SK-N-SH (cell line): ENCODE data around the gene PPP1R12B. TPM values are rescaled to one million over a fixed set of nuclear protein-coding genes. Genes with fewer than 3 reads are reported as not detected.

Source experiments
- CTCF ChIA-PET: fragments of 300-600, 350-600 bp; formaldehyde crosslinking; extraction: SDS; loops from one replicate; lab custom pipeline; 2021; lab: Yijun Ruan, JAX
- POLR2A ChIA-PET: fragments of 350-600 bp; sonication (Branson Sonifier 250); formaldehyde crosslinking; extraction: SDS; loops from one replicate; lab custom pipeline; 2020; ENCODE audit warnings: antibody characterized with exemption, inconsistent platforms; lab: Yijun Ruan, JAX
- DNase-seq: peaks from one replicate; pipeline ENCODE4 v3.0.0; 2012
- H2AFZ ChIP-seq: fragments of 200-600 bp; sonication (generic); 2 replicates; pipeline ENCODE4 v1.8.1; 2016; ENCODE audit warnings: antibody characterized with exemption, mild to moderate bottlenecking, low read depth
- H3F3A ChIP-seq: fragments of 200-600 bp; sonication (generic); replicated peaks from 2 replicates; pipeline ENCODE3; 2016; ENCODE audit warnings: antibody characterized with exemption, mild to moderate bottlenecking; ENCODE audit not compliant: insufficient read depth
- H3K27ac ChIP-seq, 2 experiments: fragments of 200-500 bp in 1 of 2; fragments of 200-600 bp in 1 of 2; sonication (Bioruptor generic) in 1 of 2; sonication (generic), shearing (Covaris generic) in 1 of 2; 2 replicates each; pipeline versions ENCODE4 v1.5.1 to v1.6.1; 2014 to 2016; ENCODE audit warnings: low read depth in 2 of 2, inconsistent platforms in 1 of 2, low read length in 1 of 2, mild to moderate bottlenecking in 1 of 2, mixed read lengths in 1 of 2
- H3K27me3 ChIP-seq: fragments of 200-600 bp; sonication (generic), shearing (Covaris generic); 2 replicates; pipeline ENCODE4 v1.6.1; 2016; ENCODE audit warnings: mixed run types; ENCODE audit not compliant: insufficient read depth
- H3K36me3 ChIP-seq, 2 experiments: fragments of 200-500 bp in 1 of 2; fragments of 200-600 bp in 1 of 2; sonication (Bioruptor generic) in 1 of 2; sonication (generic) in 1 of 2; replicated peaks in 1 of 2; 2 replicates each; pipeline versions ENCODE3 to v1.5.1; 2014 to 2016; ENCODE audit warnings: low read length in 1 of 2, mild to moderate bottlenecking in 1 of 2; ENCODE audit not compliant: insufficient read depth in 2 of 2, control insufficient read depth in 1 of 2
- H3K4me1 ChIP-seq, 2 experiments: fragments of 200-500 bp in 1 of 2; fragments of 200-600 bp in 1 of 2; sonication (Bioruptor generic) in 1 of 2; sonication (generic), shearing (Covaris generic) in 1 of 2; 2 replicates each; pipeline versions ENCODE4 v1.5.1 to v1.6.1; 2014 to 2016; ENCODE audit warnings: low read depth in 1 of 2, low read length in 1 of 2, mixed run types in 1 of 2; ENCODE audit not compliant: insufficient read depth in 2 of 2, control insufficient read depth in 1 of 2
- H3K4me2 ChIP-seq: fragments of 200-600 bp; sonication (generic), shearing (Covaris generic); 2 replicates; pipeline ENCODE4 v1.6.1; 2017; ENCODE audit warnings: mixed run types
- H3K4me3 ChIP-seq, 2 experiments: fragments of 200-500 bp in 1 of 2; fragments of 200-600 bp in 1 of 2; sonication (Bioruptor generic) in 1 of 2; sonication (generic), shearing (Covaris generic) in 1 of 2; 2 replicates each; pipeline versions ENCODE4 v1.5.1 to v1.8.1; 2014 to 2016; ENCODE audit warnings: low read depth in 2 of 2, inconsistent platforms in 1 of 2, low read length in 1 of 2, mild to moderate bottlenecking in 1 of 2, mixed read lengths in 1 of 2, moderate library complexity in 1 of 2
- H3K79me2 ChIP-seq: fragments of 200-600 bp; sonication (generic); 2 replicates; pipeline ENCODE4 v1.8.1; 2017; ENCODE audit warnings: mild to moderate bottlenecking; ENCODE audit not compliant: insufficient read depth
- H3K9ac ChIP-seq: fragments of 200-600 bp; sonication (generic); 2 replicates; pipeline ENCODE4 v1.6.1; 2017; ENCODE audit warnings: mixed run types
- H3K9me2 ChIP-seq: fragments of 200-600 bp; sonication (generic); 2 replicates; pipeline ENCODE4 v1.6.1; 2017; ENCODE audit warnings: mixed run types
- H3K9me3 ChIP-seq: fragments of 200-600 bp; sonication (generic); 2 replicates; pipeline ENCODE4 v1.6.1; 2017; ENCODE audit warnings: mixed run types, mild to moderate bottlenecking, moderate library complexity
- H4K20me1 ChIP-seq: fragments of 200-600 bp; sonication (generic); 2 replicates; pipeline ENCODE4 v1.6.1; 2017; ENCODE audit warnings: mild to moderate bottlenecking, mixed run types; ENCODE audit not compliant: insufficient read depth
- CHD2 ChIP-seq: fragments of 150-350 bp; IDR thresholded peaks from 2 replicates; pipeline ENCODE4 v1.6.1; 2018; ENCODE audit warnings: low read length; ENCODE audit not compliant: partially characterized antibody
- CTCF ChIP-seq: fragments of 200-600 bp; sonication (generic); IDR thresholded peaks from 2 replicates; pipeline ENCODE4 v1.6.1; 2017; ENCODE audit warnings: antibody characterized with exemption, mild to moderate bottlenecking, moderate library complexity
- ELF1 ChIP-seq: IDR thresholded peaks from 2 replicates; pipeline ENCODE4 v1.4.0; 2012
- GABPA ChIP-seq: IDR thresholded peaks from 2 replicates; pipeline ENCODE4 v1.4.0; 2012; ENCODE audit warnings: low read depth, mild to moderate bottlenecking
- MAX ChIP-seq: IDR thresholded peaks from 2 replicates; pipeline ENCODE4 v1.4.0; 2012; ENCODE audit warnings: low read depth
- MXI1 ChIP-seq: IDR thresholded peaks from 2 replicates; pipeline ENCODE4 v1.6.1; 2012; ENCODE audit warnings: mild to moderate bottlenecking, low read depth, low read length, improper control_type of control experiment
- NRF1 ChIP-seq: IDR thresholded peaks from 2 replicates; pipeline ENCODE4 v1.6.1; 2012; ENCODE audit warnings: low read depth, mild to moderate bottlenecking, low read length
- RAD21 ChIP-seq: IDR thresholded peaks from 2 replicates; pipeline ENCODE4 v1.6.1; 2012; ENCODE audit warnings: mild to moderate bottlenecking, low read length
- RCOR1 ChIP-seq: fragments of 150-350 bp; IDR thresholded peaks from 2 replicates; pipeline ENCODE4 v1.6.1; 2017; ENCODE audit warnings: antibody characterized with exemption, low read length
- REST ChIP-seq: IDR thresholded peaks from 2 replicates; pipeline ENCODE4 v1.6.1; 2012; ENCODE audit warnings: mild to moderate bottlenecking, low read depth, low read length, moderate library complexity
- RFX5 ChIP-seq: IDR thresholded peaks from 2 replicates; pipeline ENCODE4 v1.6.1; 2012; ENCODE audit warnings: mild to moderate bottlenecking, improper control_type of control experiment, low read length
- RXRA ChIP-seq: IDR thresholded peaks from 2 replicates; pipeline ENCODE4 v1.4.0; 2012; ENCODE audit warnings: low read depth, mild to moderate bottlenecking, borderline replicate concordance
- SIN3A ChIP-seq: IDR thresholded peaks from 2 replicates; pipeline ENCODE4 v1.6.1; 2012; ENCODE audit warnings: low read depth, mild to moderate bottlenecking, low read length, moderate library complexity, borderline replicate concordance
- TAF1 ChIP-seq: IDR thresholded peaks from 2 replicates; pipeline ENCODE4 v1.6.1; 2012; ENCODE audit warnings: low read depth, mild to moderate bottlenecking, low read length, moderate library complexity, borderline replicate concordance
- TCF12 ChIP-seq: IDR thresholded peaks from 2 replicates; pipeline ENCODE4 v1.4.0; 2012
- TEAD4 ChIP-seq: IDR thresholded peaks from 2 replicates; pipeline ENCODE4 v1.4.0; 2012; ENCODE audit warnings: mild to moderate bottlenecking, borderline replicate concordance; ENCODE audit not compliant: insufficient read depth
- WGBS: methylation state at CpG from one replicate; pipeline ENCODE4 v1.1.6; 2017; ENCODE audit warnings: low lambda C conversion rate; 5-methylcytosine and 5-hydroxymethylcytosine counted together
- polyA plus RNA-seq, 3 experiments: library from polyadenylated mRNA; depleted of rRNA; stranded (reverse); fragments of >200 nt; gene quantifications; 2 replicates each; pipeline ENCODE4 v1.2.3, GENCODE V29; 2012
- TF ChIP-seq, protein P1 (sequence below): fragments of 150-350 bp; IDR thresholded peaks from 2 replicates; pipeline ENCODE4 v1.6.1; 2017; ENCODE audit warnings: antibody characterized with exemption, low read length, low read depth, borderline replicate concordance

PPP1R12B gene
- polyA plus RNA-seq, 1 of the 3 experiments (the other 2 are of a cell fraction), result 2.8 TPM

- TF ChIP-seq, protein P1, sequence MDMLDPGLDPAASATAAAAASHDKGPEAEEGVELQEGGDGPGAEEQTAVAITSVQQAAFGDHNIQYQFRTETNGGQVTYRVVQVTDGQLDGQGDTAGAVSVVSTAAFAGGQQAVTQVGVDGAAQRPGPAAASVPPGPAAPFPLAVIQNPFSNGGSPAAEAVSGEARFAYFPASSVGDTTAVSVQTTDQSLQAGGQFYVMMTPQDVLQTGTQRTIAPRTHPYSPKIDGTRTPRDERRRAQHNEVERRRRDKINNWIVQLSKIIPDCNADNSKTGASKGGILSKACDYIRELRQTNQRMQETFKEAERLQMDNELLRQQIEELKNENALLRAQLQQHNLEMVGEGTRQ, result no peak
- no peak for TF ChIP-seq REST
Measured at GRCh38 chr1:202600432-202601041, 252.0 kb downstream of the PPP1R12B start (continued).

DNA sequence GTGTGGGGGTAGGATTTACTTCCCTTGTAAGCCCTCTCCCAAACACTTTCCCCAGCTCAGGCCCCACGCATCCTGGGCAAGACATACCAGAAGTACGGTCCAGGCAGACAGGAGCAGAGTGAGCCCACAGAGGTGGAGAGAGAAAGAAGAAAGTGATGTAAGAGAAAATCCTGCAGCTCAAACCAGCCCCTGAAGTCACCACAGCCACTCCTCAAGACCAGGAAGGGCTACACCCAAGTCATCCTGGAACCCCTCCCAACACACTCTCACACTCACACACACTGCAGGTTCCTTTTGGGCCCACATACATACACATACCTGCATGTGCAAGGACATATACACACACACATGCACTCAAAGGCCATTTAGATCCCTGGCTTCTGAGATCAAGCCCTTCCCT lies 254.9 kb downstream of the PPP1R12B start:
- no peaks in the 10 kb centered on the region for H4K20me1 ChIP-seq
- H3K9me2 ChIP-seq, result no peaks in the 10 kb centered on the region
- peaks cover 0 to 7% of the 10 kb centered on the region in 2 experiments; a peak in 1 of 4 replicates for H3K4me1 ChIP-seq
- H3K27me3 ChIP-seq, result no peaks in the 10 kb centered on the region
- TF ChIP-seq MXI1, result no peak
- no peak for TF ChIP-seq MAX
- no peak for TF ChIP-seq SIN3A
- TF ChIP-seq CTCF, result no peak
- TF ChIP-seq CHD2, result no peak
- no peak for TF ChIP-seq GABPA
- no peak for TF ChIP-seq RAD21
- TF ChIP-seq TAF1, result no peak
- no peak for TF ChIP-seq RXRA
- TF ChIP-seq TCF12, result no peak
- no peak for TF ChIP-seq TEAD4
- TF ChIP-seq NRF1, result no peak
- no peak for TF ChIP-seq RCOR1
- TF ChIP-seq RFX5, result no peak
- no peak for TF ChIP-seq ELF1
- TF ChIP-seq, all 33 proteins: peak for 0
- ChIA-PET CTCF (interaction anchor here (1.3 to 5.1 kb wide), 2 partner anchors 116 to 139 kb away, joined by 4 to 37 read pairs; no protein-coding TSS in a partner anchor), POLR2A (no interaction called here)
- no peaks in the 10 kb centered on the region for H3K36me3 ChIP-seq
- no peak overlapping the region for H3K4me3 ChIP-seq
- no peak for DNase-seq
- H3F3A ChIP-seq, result no peaks in the 10 kb centered on the region
- H3K9me3 ChIP-seq, result no peaks in the 10 kb centered on the region
- 95% methylated on average over 2 of the region's 2 CpGs for WGBS
- H3K9ac ChIP-seq, result no peak overlapping the region
- no peak overlapping the region for H3K27ac ChIP-seq
- no peak overlapping the region for H2AFZ ChIP-seq
- no peak overlapping the region for H3K4me2 ChIP-seq
- H3K79me2 ChIP-seq, result no peaks in the 10 kb centered on the region
